Measurements from ENCODE around the gene ADGRG6. TPM values are rescaled to one million over a fixed set of nuclear protein-coding genes. Genes with fewer than 3 reads are reported as not detected.

The ADGRG6 gene
- total RNA-seq, 1 donor from 2014 or later: 3.8 TPM

DNA sequence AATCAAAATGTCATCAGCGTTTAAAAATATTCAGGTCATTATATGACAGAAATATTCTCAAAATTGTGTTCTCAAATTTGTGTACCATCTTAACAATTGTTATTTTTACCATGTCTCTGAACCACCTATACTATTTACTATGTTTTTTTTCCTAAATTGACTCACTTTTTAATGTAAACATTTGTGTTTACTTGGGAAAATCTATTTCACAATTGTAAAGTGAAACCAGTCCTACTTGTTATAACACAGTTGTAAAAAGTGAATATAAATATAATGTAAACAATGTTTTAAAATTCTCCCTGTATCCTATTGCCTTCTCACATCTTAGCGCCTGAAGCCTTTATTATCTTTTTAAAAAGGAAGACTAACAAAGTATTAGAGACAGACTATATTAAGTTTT lies 83.5 kb downstream of the ADGRG6 start:
- intact Hi-C loops (cut with micrococcal nuclease): loop anchor here (10.0 kb wide), 1 partner anchor 231 kb away; no protein-coding TSS in a partner anchor
- no peak for DNase-seq
- ATAC-seq: no peak

DNA sequence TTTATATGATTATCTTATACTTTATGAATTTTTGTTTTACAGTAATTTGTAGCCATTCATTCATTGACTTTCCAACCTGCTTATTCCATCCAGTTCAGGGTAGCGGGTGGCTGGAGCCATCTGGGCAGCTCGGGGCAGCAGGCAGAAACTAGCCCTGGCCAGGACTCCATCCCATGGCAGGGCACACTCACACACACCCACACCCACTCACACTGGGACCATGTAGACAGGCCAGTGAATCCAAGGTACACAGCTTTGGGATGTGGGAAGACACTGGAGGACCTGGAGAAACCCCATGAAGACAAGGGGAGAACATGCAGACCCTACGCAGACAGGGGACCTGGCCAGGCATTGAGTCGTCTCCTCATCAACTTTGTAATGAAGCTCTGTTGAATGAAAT lies 84.8 kb downstream of the ADGRG6 start:
- DNase-seq (no peak), ATAC-seq (no peak)
- intact Hi-C loops (cut with micrococcal nuclease): loop anchor here (10.0 kb wide), 1 partner anchor 232 kb away; no protein-coding TSS in a partner anchor

DNA sequence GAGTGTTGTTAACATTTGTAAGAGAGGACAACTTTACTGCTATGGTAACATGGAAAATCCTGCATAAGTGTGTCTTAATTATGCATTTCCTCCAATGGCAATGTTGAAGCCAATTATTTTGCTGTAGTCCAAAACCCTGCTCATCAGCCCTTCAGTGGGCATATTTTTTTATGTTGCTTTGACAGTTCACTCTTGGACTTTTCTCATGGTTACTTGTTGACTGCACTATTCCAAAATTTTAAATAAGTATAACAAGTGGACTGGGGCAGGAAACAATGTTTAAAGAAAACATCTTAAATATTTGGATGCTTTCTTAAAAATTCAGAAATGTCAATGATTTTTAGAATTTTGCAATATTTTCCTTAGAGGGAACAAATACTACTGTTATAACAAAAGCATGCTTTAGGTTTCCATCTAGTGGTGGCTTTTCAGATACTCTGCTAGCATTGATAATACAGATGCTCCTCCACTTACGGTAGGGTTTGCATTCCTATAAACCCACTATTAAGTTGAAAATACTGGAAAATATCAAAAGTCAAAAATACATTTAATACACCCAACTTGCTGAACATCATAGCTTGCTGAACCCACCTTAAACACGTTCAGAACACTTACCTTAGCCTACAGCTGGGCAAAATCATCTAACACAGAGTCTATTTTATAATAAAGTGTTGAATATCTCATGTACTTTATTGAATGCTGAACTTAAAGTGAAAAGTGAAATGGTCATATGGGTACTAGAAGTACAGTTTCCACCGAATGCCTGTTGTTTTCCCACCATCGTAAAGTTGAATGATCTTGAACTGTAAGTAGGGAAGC lies 86.4 kb downstream of the ADGRG6 start:
- peak; percentile 40 for ATAC-seq
- no peak for DNase-seq
- intact Hi-C loops (cut with micrococcal nuclease): loop anchor here (10.0 kb wide), 1 partner anchor 233 kb away; no protein-coding TSS in a partner anchor

DNA sequence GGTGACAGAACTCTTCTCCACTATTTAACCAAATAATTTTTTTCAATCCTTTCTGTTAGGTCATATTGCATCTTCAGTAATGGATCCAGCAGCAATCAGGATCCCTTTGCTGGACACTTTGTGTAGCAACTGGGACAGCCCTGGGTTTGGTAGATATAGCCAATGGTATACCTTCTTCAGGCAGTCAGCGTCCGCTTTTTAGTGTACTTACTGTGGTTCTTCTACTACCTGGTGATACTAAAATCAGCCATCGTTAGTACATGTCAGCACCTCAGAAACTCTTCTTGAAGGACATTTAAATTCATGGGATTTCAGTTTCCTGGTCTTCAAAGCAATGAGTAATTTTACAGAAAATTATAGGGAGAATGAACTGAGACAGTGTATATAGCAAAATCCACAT lies 93.5 kb downstream of the ADGRG6 start:
- ATAC-seq (no peak), DNase-seq (no peak)
- intact Hi-C loops (cut with micrococcal nuclease): no loop called here

DNA sequence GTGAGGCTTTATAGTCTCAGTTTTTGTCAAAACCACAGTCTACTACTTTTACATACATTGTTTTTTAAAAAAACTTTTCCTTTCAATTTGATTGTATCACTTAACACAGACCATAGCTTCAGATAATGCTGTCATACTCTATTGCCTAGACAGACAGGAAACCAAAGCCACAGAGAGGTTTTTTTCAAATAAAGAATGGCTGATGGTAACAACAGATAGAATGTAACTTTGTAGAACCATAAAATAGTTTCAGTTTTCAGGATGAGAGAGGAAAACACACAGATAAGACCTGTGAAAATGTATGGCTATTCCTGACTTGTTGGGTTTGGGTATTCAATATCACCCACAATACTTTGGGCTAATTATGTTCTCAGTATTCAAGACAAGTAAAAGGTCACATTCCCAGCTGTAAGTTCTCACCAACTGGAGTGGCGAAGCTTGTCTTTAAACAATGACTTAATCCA lies 94.0 kb downstream of the ADGRG6 start:
- DNase-seq: no peak
- intact Hi-C loops (cut with micrococcal nuclease): no loop called here
- no peak for ATAC-seq

DNA sequence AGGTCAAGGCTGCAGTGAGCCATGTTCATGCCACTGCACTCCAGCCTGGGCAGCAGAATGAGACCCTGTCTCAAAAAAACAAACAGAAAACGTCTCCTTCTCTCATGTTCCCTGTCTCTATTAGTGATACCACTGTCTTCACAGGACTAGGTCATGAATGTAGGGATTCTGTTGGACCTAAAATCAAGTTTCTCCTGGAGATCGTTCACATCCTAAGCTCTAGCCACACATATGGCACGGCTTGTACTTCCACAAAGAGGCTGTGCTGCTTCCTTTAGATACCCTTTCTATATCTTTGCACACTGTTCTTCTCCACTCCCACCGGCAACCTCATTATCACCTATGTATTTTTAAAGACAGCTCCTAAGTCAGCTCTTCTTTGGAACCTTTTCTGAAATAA lies 96.5 kb downstream of the ADGRG6 start:
- intact Hi-C loops (cut with micrococcal nuclease): no loop called here
- no peak for DNase-seq
- ATAC-seq: no peak

DNA sequence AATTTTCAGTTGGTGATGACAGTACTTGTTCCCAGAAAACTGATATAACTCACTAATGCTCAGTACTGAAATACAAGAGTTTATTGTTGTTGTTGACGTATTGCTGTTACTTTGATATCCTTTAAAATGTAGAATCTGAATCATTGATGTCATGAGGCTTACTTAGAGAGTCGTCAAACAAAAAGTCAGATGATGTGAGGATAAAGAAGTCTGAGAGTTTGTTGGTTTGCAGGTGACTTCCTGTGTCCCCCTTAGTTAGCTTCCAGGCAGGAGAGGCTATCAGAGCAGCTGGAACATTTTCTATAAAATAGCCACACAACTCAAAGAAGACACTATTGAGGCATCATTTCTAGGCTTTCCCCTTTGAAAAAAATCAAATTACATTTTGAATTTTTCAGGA lies 97.9 kb downstream of the ADGRG6 start:
- DNase-seq: no peak
- intact Hi-C loops (cut with micrococcal nuclease): no loop called here
- ATAC-seq: no peak

DNA sequence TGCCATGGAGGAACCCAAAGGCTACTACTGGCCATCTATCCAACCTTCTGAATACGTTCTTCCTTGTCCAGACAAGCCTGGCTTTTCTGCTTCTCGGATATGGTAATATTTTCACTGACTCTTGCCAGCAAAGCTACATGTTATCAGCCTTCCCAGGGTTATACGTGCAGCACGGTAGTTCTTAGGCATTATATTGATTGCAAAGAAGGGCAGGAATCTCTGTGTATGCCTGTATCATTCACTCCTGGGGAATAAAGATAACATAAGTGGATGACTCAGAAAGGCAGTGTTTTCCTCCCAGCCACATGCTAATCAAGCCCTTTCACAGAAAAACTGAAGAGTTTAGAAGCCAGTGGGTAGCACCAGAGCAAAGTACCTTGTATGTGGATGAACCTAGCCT lies 98.7 kb downstream of the ADGRG6 start:
- DNase-seq (no peak), ATAC-seq (no peak)
- intact Hi-C loops (cut with micrococcal nuclease): no loop called here

DNA sequence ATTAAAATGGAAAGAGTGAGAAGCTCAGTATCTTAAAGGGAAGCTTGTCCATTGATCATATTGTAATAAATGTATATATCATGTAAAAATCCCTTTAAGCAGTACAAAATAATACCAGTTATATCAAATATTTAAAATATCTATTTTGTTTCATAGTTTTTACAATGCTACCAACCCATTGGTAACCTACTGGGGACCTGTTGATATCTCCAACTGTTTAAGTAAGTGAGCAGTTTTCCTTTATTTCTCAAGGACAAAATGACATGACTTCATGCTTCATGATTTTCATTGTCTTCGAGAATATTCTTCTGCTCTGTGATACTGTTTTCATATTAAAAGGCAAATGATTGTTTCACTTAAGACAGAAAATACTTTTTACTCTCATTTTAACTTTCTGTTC lies 100.0 kb downstream of the ADGRG6 start:
- no peak for ATAC-seq
- intact Hi-C loops (cut with micrococcal nuclease): no loop called here
- DNase-seq: no peak

DNA sequence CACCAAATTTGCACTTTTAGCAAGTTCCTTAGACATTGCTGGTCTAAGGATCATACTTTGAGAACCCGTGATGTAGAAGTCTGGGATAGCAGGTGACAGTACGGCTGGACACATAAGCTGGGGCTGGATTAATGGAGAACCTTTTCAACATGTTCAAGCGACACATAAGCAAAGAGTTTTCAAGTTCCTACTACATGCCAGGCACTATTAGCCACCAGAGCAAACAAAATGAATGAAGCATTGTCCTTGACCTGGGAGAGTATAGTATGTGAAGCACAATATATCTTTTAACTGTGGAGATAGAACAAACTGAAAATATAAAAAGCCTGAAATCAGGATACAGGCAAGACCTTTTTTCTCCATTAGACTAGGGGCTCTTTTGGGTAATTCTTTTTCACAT lies 102.9 kb downstream of the ADGRG6 start:
- DNase-seq: no peak
- intact Hi-C loops (cut with micrococcal nuclease): no loop called here
- no peak for ATAC-seq

DNA sequence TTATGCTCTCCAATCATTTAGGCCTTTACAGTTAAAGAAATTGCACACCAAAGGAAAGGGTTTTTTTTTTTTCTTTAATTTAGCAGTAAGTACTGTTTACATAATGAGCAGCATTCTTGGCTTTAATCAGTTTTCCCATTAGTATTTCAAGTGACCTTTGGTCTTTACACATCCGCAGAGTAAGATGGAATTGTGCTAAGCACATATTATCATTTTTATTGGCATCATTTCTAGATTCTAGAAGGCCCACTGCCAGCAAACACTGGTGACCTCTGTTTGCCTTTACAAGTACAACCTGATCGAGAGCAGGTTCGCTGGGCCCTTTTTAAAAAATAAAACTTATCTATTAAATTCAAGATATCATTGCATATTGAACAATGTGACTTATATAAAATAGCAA lies 104.3 kb downstream of the ADGRG6 start:
- DNase-seq (no peak), ATAC-seq (peak; percentile 43)
- intact Hi-C loops (cut with micrococcal nuclease): no loop called here

DNA sequence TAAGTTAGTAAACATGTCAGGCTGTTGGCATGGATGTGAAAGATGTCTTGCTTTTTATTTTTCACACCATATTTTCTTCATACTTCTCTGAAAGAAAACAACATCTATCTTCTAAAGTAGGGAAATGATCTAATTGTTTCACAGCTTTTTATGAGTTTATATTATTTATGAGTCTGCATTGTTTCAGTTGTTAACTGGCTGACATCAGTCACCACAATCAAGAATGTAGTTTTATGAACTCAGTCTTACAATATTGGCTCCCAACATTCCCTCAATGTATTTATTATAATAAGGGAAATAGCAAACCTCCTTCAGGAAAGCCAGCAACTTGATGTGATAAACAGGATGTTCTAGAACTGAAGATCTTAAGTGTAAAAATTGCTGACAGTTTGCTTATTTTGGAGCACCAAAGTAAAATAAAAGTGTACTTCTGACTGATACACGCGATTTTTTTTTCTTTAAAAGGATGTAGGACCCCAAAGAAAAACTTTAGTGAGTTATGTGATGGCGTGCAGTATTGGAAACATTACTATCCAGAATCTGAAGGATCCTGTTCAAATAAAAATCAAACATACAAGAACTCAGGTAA lies 106.0 kb downstream of the ADGRG6 start:
- intact Hi-C loops (cut with micrococcal nuclease): no loop called here
- DNase-seq (no peak), ATAC-seq (no peak)

DNA sequence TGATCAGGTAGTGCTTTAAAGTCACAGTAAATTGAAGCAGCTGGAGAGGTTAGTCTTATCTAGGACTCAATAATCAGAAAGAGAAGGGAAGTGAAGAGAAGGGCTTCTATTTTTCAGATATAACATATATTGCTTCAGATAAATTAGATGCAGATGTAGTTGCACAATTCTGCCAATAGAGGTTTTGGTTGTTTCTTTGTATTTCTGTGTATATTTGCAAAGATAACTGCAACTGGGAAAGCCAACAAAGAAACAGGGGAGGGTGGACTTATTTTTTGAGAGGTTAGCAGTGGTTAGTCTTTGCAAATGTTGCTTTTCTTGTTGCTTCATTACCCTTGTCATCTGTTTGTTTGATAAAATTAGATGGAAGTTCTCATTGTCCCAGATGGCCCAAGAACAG lies 106.6 kb downstream of the ADGRG6 start:
- intact Hi-C loops (cut with micrococcal nuclease): no loop called here
- DNase-seq: no peak

DNA sequence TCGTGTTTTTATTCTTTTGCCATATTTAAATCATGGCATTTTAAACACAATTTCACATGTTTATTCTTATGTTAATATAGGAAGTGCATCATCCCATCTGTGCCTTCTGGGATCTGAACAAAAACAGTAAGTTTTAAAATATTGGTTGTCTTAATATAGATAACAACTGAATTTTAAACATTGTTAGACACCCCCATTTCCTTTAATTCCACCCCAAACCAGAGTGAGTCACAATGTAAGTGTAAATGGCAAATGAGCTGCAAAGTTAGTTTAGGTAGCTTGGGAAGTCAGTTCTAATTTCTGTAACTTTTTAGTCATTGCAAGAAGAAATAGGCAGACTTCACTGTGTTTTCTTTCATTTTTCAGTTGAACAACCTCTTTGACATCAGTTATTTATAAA lies 108.0 kb downstream of the ADGRG6 start:
- ATAC-seq (no peak), DNase-seq (no peak)
- intact Hi-C loops (cut with micrococcal nuclease): no loop called here

More for the DNA sequence above, 106.6 kb downstream of the ADGRG6 start:
- no peak for ATAC-seq

DNA sequence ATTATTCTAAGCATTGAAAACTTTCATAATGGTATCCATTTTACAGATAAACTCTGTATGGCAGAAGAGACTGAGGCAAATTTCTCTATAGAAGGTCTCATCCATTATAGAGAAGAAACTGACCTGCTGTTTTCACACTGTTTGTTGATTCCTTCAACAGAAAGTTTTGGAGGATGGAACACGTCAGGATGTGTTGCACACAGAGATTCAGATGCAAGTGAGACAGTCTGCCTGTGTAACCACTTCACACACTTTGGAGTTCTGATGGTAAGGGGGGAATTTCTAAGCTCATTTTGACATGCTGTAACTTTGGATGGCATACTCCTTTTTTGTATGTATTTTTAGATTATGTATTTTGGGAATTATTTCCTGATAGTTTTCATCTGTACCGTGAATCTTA lies 109.3 kb downstream of the ADGRG6 start:
- intact Hi-C loops (cut with micrococcal nuclease): no loop called here
- ATAC-seq: no peak

DNA sequence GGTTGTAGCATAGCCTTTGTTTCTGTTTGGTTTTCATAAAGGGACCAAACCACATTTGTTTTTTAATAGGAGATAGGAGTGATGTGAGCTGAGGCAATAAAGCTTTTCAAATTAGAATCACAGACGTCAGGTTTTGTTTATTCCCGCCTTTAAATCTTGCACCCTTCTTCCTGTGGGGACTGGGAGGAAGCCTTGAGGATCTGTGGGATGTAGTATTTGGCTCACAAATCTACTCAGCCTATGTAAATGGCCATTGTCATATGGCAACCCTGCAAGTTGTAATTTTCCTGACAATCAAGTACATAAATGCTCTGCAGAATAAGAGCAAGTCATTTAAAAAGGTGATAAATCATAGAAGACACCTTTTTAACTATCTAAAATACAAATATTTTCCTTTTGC lies 110.4 kb downstream of the ADGRG6 start:
- intact Hi-C loops (cut with micrococcal nuclease): no loop called here

More for the DNA sequence above, 109.3 kb downstream of the ADGRG6 start:
- no peak for DNase-seq

DNA sequence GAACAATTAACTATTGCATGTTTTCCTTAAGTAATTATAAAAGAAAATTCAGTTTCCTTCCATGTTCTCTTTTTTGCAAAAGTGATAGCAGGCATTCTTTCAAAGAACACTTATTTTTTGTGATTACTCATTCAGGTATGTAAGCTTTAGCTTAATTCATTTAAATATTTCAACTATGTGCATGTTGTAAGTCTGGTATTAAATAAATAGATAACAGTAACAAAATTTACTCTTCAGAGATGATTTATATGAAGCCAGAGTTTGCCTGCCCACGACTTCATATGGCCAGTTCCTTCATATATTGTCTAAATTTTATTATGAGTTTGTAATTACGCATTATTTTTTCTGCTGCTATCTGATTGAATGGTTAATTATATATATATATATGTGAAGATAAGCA lies 110.9 kb downstream of the ADGRG6 start:
- ATAC-seq: no peak
- no peak for DNase-seq
- intact Hi-C loops (cut with micrococcal nuclease): no loop called here

More for the DNA sequence above, 110.4 kb downstream of the ADGRG6 start:
- ATAC-seq (no peak), DNase-seq (no peak)

DNA sequence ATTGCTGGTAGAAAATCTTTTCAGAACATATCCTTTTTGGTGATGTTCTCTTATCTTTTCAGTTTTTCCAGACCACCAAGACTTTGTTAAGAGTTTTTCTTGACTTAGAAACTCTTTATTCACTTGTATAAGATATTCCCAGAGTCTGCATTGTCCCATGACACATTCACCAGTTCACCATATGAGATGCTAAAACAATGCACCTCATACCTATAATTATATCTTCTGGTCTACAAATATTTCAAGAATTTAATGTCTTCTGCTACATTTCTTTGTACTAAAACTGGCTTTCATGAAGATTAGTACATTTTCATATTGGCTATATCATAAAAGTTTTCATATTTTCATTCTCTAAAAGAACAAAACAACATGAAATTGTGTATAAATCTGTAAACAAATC lies 111.3 kb downstream of the ADGRG6 start:
- ATAC-seq: no peak
- no peak for DNase-seq
- intact Hi-C loops (cut with micrococcal nuclease): no loop called here

DNA sequence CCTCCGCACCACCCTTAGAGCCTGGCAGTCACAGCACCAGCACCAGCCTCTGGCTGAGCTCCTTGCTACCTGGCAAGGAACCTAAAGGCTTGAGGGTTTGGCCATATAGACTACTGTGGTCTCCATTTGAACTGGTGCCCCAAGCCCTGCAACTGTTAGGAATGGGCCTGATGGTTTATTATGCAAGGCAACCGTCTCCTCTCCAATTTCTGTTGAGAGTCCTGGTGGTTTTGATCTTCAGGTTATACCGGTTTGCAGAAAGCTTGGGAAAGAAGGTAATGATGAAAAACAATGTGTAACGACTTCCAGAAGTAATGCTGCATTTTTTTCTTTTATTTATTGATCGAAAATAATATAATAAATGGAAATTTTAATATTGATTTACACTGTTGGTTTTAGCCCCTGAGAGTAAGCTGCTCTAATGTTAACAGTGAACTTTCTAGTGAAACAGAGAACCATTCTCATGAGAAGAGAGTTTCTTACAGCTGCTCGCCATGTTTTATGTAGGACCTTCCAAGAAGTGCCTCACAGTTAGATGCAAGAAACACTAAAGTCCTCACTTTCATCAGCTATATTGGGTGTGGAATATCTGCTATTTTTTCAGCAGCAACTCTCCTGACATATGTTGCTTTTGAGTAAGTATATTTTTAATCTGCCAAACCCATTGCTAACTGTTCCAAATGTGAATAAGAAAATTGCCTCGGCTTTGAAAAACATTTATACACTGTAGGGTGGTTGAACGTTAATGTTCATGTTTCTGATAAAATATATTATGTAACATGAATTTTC lies 112.8 kb downstream of the ADGRG6 start:
- ATAC-seq: no peak

DNA sequence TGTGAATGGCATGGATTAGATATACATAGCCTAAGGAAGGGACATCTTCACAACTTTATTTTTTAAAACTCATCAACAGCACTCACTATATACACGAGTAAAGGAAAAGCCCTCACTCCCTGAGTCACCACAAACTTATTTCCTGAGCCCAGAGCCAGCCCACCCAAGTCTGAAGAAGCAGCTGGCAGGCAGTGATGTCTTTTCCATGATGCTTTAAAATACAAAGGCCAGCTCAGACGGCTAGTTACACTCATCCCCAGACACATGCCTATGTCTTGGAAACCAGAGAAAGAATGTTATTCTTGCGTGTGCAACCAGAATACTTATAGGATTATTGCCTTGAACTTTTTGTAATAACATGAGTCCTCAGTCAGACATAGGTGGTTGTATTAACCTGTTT lies 114.4 kb downstream of the ADGRG6 start:
- intact Hi-C loops (cut with micrococcal nuclease): no loop called here
- DNase-seq (no peak), ATAC-seq (no peak)

More for the DNA sequence above, 112.8 kb downstream of the ADGRG6 start:
- intact Hi-C loops (cut with micrococcal nuclease): no loop called here
- DNase-seq: no peak

Measured in left ventricle myocardium superior (tissue), 1 donor.